GM19455 (cell line): ENCODE data around the gene SERPINA4.
"Not testable (repeated sequence)": the region's sequence is repeated elsewhere in the genome, so short reads cannot be mapped to it uniquely, and the experiment has no call there.

Source experiments
- ATAC-seq: cut with Tn5 transposase; IDR thresholded peaks from one replicate; pipeline ENCODE4 v1.9.1; 2021; ENCODE audit not compliant: unreplicated experiment

Gene SERPINA4

DNA sequence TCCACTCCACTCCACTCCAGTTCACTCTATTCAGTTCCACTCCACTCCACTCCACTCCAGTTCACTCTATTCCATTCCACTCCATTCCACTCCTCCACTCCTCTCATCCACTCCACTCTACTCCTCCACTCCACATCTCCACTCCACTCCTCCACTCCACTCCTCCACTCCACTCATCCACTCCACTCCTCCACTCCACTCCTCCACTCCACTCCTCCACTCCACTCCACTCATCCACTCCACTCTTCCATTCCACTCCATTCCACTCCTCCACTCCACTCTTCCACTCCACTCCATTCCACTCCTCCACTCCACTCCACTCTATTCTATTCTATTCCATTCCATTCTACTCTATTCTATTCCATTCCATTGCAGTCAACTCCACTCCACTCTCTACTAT lies 29.8 kb downstream of the SERPINA4 start:
- ATAC-seq, result no peak

DNA sequence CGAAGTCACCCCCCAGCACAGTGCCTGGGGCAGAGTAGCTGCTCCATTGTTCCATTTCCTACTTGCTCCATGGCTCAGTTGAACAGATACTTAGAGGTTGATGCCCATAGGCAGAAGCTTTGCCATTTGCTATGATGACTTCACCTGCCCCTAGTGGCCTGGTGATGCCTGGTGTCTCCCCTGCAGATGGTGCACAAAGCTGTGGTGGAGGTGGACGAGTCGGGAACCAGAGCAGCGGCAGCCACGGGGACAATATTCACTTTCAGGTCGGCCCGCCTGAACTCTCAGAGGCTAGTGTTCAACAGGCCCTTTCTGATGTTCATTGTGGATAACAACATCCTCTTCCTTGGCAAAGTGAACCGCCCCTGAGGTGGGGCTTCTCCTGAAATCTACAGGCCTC lies 30.6 kb downstream of the SERPINA4 start:
- ATAC-seq, result no peak

DNA sequence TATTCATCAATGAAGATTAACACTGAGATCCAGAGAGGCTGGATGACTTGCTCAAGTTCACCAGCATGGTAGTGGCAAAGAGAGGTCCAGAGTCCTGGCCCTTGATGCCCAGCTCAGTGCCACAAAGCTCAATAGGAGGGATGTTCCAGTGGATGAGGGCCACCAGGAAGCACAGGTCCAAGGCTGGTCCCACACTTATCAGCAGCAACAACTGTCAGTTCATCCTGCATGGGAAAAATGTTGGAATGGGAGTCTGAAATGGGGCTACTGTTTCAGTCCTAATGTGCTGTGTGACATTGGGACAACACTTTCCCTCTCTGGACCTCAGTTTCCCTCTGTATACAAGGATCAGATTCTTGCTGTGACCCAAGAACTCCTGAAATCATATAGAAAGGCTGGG lies 31.2 kb downstream of the SERPINA4 start:
- no peak for ATAC-seq

DNA sequence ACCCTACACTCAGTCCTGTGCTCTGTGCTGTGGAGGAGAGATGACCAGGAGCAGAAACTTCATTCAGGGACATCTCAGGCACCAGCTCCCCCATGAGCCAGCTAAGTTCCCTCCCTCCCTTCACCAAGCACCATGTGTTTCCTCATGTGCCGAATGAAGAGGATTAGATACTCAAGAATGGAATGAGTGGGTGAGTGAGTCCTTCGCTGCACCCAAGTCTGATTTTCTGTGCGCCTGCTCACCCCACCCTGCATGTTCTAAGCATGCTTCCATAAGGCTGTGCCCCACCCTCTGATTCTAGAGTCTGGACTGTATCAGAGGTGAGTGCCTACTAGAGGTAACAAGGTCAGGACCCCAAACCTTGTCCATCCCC lies 32.1 kb downstream of the SERPINA4 start:
- ATAC-seq, result no peak

DNA sequence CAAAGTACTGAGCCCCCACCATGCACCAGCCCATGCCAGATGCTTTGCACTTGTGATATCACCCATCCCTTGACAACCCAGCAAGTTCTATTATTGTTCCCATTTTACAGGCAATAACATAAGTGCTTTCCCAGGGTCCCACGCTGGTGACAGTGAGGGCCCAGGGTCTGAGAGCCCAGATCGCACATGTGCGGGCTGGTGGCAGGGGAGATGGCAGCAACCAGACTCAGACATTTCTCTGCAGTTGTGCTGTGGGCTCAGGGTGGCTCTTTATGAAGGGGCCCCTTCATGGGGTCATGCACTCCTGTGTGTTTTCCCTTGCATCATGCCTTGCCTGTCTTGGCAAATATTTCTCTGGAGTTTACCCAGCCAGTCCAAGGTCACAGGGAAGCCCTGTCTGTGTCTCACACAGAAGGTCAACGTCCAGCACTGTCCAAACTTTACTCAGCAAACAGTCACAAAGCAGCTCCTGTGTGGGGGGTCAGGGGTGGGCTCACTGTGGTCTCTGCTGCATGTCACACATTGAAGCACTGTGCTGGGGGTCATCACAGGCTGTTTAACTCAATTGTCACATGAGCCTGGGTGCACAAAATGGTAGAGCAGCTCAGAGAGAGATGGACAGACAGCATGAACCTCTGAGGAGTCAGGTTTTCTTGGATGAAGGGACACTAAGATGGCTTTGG lies 32.6 kb downstream of the SERPINA4 start:
- ATAC-seq, result no peak

DNA sequence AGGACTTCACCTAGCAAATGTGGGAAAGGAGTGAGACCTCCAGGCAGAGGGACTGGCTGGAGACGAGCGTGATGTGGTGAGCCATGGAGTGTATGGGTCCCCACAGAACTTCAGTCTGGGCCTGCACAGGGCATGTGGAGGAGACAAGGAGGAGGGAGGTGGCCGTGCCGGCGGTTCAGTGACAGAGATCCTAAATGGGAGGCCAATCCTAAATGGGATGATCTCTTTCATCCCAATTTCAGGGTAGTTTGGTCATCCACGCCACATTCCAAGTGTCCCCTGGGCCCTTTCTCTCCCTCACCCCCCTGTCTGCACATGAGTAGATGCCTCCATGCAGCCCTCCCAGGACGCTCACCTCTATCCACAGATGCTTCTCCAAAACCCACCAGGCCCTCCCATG lies 33.2 kb downstream of the SERPINA4 start:
- ATAC-seq, result no peak

DNA sequence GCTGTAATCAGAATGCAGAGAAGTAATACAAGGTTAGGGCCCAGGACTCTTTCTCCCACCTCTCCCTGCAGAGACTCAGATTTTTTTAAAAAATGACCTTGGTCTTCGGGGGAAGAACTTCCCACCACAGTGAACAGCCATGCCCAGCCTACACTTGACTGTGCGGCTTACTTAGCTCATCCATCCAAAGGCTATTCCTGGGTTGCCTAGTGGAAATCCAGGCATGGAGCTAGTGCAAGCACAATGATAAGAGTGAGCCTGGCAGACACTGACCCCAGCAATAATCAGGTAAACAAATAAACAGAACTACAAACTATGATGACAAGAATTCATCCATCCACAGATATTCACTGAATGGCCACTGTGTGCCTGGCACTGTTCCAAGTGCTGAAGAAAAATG lies 34.7 kb downstream of the SERPINA4 start:
- no peak for ATAC-seq

DNA sequence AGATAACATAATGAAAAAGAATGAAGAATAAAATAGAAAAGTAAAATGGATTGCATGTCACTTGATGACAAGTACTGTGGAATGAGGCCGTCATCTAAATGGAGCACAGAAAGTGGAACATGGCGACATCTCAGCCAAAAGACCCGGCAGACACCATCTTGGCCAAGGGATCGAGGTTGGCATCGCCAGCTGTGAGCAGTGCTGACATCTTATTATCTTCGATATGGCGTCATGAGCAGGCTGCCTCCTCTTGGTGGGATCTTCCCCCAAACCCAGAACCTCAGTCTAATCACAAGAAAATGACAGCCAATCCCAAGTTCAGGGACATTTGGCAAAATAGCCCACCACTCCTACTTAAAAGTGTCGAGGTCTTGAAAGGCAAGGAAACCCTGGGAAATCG lies 35.1 kb downstream of the SERPINA4 start:
- ATAC-seq, result no peak

DNA sequence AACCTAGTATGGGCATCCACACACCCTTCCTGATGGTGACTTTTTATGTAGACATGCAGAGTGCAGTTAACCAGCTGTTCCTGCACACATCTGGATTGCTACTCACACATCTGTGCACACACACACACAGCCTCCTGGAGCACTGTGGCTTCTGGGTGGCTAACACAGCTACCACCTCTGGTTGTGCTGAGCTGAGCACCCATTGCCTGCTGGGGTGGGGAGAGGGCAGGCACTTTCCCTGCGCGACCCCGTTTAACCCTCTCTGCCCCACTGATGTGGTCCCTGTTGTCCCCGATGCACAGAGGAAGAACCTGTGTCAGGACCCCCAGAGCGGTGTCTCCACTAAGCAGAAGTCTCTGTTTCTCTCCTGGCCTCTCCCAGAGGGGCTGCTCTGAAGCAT lies 36.5 kb downstream of the SERPINA4 start:
- no peak for ATAC-seq

DNA sequence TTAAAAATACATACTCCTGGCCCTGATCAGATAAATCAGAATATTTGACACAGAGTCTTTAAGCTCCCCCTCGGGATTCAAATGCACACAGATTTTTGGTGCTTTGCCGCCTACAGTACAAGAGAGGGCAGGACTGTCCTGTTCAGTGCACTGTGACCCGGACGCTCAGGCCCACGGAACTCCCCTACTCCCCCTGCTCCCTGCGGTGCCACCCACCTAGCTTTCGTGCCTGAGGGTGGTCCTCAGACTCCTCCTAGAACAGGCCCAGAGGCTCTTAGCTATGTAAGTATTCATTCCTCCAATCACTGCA lies 37.2 kb downstream of the SERPINA4 start:
- ATAC-seq, result no peak

DNA sequence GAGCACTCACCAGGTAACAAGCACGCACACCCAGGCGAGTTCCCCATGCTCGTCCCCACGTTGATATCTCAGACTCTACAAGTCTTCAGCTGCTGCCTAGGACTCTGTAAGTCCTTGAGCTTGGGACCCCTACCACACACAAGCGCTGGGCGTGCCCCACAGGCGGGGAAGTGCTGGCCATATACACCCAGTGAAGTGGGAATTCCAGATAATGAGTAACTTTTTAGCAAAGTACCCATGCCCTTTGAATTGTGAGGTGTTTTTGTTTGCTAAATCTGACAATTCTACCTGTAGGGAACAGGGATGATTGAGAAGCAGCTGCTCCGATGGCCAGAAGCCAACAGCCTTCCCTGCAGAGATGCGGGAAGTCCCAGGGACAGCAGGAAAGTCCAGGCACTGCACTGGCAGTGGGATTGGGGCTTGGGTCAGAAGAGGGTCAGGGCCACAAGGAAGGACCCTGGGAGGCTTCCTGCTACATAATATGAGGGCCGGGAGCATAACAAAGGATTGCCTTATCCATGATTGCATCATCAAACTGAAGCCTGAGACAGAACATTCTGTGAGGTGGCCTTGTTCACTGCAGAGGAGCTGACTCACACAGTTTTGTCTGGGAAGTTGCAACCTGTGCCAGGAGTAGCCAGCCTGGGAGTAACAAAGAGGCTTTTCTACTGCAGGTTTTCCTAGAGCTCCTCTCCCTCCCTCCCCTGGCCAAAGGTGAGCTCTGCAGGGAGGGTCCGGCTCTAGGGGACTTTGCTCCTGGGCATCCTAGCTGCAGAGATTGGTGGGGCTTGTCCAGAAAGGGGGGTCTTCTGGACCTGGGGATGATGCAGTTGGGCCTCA lies 37.8 kb downstream of the SERPINA4 start:
- no peak for ATAC-seq

DNA sequence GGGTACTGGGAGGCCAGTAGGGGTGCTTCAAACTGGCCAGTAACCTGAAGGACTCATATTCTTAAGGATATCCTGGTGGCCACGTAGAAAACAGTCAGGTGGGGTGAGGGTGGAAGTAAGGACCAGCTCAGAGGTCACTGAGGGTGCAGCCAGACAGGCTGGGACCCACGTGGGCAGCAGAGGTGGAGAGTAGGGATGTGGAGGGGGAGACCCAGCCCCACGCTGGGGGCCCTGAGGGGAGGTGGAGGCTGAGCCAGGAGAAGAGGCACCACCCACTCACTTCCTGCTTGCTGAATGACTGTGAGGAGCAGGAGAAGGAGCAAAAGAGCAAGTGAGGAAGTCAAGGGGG lies 38.4 kb downstream of the SERPINA4 start:
- ATAC-seq, result no peak

DNA sequence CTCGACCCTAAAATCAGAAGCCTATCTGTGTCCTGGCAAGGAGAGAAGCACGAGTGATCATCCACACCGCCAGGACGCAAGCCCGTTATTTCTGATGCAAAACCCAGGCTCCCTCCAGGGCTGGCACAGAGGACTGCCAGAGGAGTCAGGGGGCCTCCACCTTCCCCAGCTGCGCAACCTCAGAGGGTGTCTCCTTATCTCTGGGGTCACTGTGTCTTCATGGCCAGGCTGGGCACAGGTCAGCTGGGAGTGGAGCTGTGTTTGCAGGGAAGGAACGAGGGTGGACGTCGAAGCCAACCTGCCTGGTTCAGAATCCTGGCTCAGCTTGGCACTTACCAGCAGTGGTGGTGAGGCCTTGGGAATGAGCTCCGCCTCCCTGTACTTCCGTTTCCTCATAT lies 38.9 kb downstream of the SERPINA4 start:
- no peak for ATAC-seq

DNA sequence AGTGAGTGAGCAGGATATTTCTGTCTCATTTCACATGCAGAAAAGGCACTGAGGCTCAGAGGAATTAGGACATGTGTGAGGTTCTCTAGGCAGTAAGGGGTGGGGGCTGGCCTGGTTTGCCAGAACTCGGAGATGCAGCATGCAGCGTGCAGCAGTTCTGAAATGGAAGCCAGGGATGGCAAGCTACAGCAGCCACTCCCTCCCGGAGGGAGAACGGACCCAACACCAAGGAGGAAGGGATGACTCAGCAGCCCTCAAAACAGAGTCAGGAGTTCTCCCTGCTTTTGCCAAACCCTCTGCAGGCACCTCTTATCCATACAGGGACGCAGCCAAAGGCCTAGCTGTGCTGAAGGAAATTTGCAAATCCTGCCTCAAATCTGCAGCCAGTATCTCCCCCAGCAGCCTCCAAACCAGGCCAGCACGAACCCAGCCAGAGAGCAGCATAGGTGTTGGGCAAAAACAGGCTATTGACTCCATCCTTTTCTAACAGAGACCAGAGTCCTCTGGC lies 40.7 kb downstream of the SERPINA4 start:
- ATAC-seq, result no peak

DNA sequence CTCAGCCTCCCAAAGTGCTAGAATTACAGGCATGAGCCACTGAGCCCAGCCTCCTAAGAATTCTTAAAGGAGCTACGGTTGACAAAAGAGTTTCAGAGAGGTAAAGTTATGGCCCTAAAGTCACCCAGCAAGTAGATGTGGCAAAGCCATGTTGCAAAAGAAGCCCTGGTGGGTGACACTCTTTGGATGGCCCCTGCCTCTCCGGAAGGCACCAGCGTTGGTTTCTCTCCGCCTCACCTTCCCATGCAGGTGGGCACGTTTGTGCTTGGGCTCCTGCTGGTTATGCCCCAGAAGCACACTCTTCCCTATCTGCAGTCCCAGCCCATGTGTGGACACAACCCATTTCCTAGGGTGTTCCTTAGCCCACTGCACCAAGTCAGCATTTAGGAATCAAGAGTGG lies 41.5 kb downstream of the SERPINA4 start:
- ATAC-seq, result no peak

DNA sequence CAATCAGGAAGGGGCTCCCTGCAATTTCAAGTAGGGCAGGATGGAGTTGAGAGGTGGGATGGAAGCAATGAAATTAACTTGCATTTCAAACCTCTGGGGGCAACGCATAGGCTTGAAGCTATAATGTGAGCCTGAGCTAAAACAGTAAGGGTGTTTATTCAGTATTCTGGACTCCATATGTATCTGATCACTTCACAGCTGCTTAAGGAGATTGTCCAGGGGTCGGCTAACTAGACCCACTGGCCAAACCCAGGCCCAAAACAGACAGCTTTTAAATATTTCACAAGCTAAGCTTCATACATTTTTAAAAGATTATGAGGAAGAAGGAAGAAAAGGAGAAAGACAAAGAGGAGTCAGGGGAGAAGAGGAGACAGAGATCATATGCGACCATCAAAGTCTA lies 44.1 kb downstream of the SERPINA4 start:
- ATAC-seq, result no peak

DNA sequence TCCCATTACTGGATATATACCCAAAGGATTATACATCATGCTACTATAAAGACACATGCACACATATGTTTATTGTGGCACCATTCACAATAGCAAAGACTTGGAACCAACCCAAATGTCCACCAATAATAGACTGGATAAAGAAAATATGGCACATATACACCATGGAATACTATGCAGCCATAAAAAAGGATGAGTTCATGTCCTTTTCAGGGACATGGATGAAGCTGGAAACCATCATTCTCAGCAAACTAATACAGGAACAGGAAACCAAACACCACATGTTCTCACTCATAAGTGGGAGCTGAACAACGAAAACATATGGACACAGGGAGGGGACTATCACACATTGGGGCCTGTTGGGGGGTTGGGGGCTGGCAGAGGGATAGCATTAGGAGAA lies 47.7 kb downstream of the SERPINA4 start:
- ATAC-seq, result not testable (repeated sequence)

DNA sequence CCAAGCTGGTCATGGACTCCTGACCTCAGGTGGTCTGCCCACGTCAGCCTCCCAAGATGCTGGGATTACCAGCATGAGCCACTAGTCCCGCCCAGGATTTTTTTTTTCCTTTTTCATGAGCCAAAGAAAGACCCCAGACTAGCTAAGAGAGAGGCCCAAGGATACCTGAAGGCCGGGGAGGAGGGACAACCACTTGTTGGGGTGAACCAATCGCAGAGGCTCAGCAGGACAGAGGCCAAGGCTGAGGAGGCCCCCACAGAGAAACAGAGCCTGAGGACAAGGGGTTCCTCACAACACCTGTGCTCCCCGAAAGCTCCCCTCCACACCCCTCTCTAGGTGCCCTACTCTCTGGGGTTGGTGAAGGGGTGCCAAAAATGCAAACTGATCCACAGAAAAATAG lies 49.9 kb downstream of the SERPINA4 start:
- no peak for ATAC-seq

DNA sequence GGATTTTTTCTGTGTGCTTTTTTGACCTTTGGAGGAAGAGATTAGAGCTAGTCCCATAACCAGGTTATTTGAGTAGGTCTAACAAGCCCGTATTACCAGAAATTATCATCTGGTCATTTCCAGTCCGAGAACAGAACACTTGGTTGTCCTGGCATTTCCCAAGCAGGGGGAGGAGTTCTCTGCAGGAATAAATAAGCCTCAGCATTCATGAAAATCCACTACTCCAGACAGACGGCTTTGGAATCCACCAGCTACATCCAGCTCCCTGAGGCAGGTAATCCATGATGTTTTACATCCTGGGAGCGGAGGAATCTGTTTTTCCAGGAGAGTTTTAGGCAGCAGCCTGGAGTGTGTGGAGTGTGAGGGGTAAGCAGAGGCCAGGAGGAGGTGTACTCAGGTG lies 50.9 kb downstream of the SERPINA4 start, which contains the start of gene SERPINA3:
TSS of gene SERPINA3 (plus strand) at position 218 of the 400 bp plus-strand sequence. CDS start 2,051 bp downstream, outside the sequence.
- no peak for ATAC-seq

DNA sequence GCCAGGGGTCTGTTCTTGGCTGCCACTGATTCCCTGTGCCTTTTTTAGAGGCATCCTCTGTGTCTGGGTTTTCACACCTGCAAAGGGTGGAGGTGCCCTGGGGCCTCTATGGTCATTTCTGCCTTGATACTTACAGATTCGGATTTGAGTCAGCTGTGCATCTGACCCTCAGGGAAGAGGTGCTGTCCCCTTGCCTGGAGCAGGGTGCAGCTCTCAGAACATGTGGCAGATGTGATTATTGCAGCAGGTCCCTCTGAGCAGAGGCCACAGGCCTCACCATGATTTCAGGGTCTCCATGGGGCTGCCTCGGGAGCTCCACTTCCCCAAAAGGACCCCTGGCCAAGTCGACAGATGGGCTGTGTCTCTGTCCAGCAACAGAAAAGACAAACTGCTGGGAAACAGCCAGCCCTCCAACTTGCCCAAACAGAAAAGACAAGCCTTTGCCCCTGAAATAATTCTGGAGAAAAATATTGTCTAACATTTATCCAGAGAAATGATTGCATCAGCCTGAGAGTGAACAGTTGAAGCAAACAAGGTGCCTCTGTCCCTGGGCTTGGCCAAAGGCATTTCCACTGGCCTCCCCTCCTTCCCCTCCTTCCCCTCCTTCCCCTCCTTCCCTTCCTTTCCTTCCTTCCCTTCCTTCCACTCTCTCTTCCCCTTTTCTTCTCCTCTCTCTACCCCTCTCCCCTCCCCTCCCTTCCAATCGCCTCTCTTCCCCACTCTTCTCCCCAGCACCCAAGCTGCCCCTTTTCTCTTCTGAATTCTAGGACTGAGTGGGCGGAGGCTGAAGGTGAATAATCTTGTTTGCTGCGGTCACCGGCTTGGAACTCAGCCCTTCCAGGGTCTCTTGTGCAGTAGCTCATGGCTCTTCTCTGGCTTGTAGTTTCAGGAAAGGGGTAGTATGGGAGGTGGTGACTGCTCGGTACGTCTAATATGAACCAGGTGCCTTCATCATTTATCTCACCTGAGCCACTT lies 51.6 kb downstream of the SERPINA4 start:
- ATAC-seq, result no peak
